CD4-positive, CD25-positive, alpha-beta regulatory T cell (primary cell): ENCODE measurements around the gene TBL1XR1. TPM values are rescaled to one million over a fixed set of nuclear protein-coding genes. Genes with fewer than 3 reads are reported as not detected.

Experiments
- ATAC-seq, 2 donors: fragments of 150-1000 bp; cut with Tn5 transposase; one replicate each; pipeline ENCODE4 v1.10.0; 2021; ENCODE audit warnings: low read depth in 2 of 2, moderate number of reproducible peaks in 2 of 2, moderate library complexity in 1 of 2
- DNase-seq, 3 donors: peaks; one replicate each; pipeline versions ENCODE4 v3.0.0 to v3.0.0-alpha.2; 2012 to 2022; ENCODE audit warnings: mixed read lengths in 1 of 3
- H3K27ac ChIP-seq: one replicate; pipeline ENCODE4 v1.7.0; 2013; ENCODE audit warnings: mild to moderate bottlenecking, low read length; ENCODE audit not compliant: insufficient read depth, poor library complexity, severe bottlenecking
- H3K27me3 ChIP-seq: one replicate; pipeline ENCODE4 v1.7.0; 2013; ENCODE audit warnings: low read length; ENCODE audit not compliant: control insufficient read depth, insufficient read depth
- H3K36me3 ChIP-seq: one replicate; pipeline ENCODE4 v1.7.0; 2013; ENCODE audit warnings: mild to moderate bottlenecking, low read length, moderate library complexity; ENCODE audit not compliant: control insufficient read depth, insufficient read depth
- H3K4me1 ChIP-seq: 2 replicates; pipeline ENCODE4 v1.7.0; 2013; ENCODE audit warnings: mild to moderate bottlenecking, low read length; ENCODE audit not compliant: insufficient read depth, control insufficient read depth, poor library complexity, severe bottlenecking
- H3K4me3 ChIP-seq: one replicate; pipeline ENCODE4 v1.7.0; 2013; ENCODE audit warnings: low read depth, mild to moderate bottlenecking, low read length, moderate library complexity
- H3K9me3 ChIP-seq, 2 experiments: 1 replicate in 1 of 2; 2 replicates in 1 of 2; pipeline ENCODE4 v1.7.0; 2013; ENCODE audit warnings: low read length in 2 of 2, mild to moderate bottlenecking in 1 of 2, moderate library complexity in 1 of 2; ENCODE audit not compliant: control insufficient read depth in 2 of 2
- H3K27ac Mint-ChIP-seq, 3 donors: one replicate each; pipeline ENCODE4 v1.8.0; 2020 to 2022; ENCODE audit warnings: mild to moderate bottlenecking in 3 of 3, mixed read lengths in 3 of 3, moderate library complexity in 2 of 3
- H3K27me3 Mint-ChIP-seq: one replicate; pipeline ENCODE4 v1.8.0; 2022; ENCODE audit warnings: mild to moderate bottlenecking, mixed read lengths
- H3K36me3 Mint-ChIP-seq: one replicate; pipeline ENCODE4 v1.8.0; 2020; ENCODE audit warnings: mixed read lengths
- H3K4me1 Mint-ChIP-seq, 4 donors: one replicate each; pipeline ENCODE4 v1.8.0; 2020 to 2022; ENCODE audit warnings: mixed read lengths in 4 of 4, mild to moderate bottlenecking in 1 of 4
- H3K4me3 Mint-ChIP-seq, 4 donors: one replicate each; pipeline ENCODE4 v1.8.0; 2020 to 2022; ENCODE audit warnings: mild to moderate bottlenecking in 4 of 4, mixed read lengths in 4 of 4, moderate library complexity in 3 of 4
- H3K9me3 Mint-ChIP-seq, 7 donors: one replicate each; pipeline ENCODE4 v1.8.0; 2020 to 2022; ENCODE audit warnings: mixed read lengths in 7 of 7, mild to moderate bottlenecking in 3 of 7, moderate library complexity in 2 of 7
- polyA plus RNA-seq, 4 donors: library from polyadenylated mRNA; unstranded; fragments of 300-500 nt; fragmentation: Illumina TruSeq; gene quantifications; one replicate each; pipeline ENCODE4 v1.2.3, GENCODE V29; 2021
- total RNA-seq: library from RNA; stranded (reverse); gene quantifications from one replicate; pipeline ENCODE4 v1.2.3, GENCODE V29; 2022

Gene TBL1XR1
- total and polyA plus RNA-seq, 5 donors from 2014 or later, result 34.0 to 146 (median 41.6) TPM

DNA sequence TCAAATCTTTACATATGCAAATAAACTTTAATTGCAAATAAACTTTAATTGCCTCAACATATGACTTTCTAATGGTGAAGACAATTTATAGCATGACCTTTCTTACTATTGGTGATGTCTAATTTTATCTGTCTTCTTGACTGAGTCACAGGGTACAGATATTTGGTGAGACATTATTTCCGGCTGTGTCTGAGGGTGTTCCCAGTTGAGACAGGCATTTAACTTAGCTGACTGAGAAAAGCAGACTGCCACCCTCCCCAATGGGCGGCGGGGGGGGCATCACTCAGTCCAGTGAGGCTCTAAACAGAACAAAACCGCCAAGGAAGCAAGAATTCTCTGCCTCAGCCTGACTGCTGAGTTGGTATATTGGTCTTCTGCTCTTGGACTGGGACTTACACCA lies 160.0 kb downstream of the TBL1XR1 start:
- H3K36me3 Mint-ChIP-seq, result peaks cover 53% of the 10 kb centered on the region
- Histone ChIP-seq H3K36me3 (peaks cover 52% of the 10 kb centered on the region), H3K4me1 (peaks cover 16% of the 10 kb centered on the region)

GRCh38 chr3:177035676-177036075 lies 161.6 kb downstream of the TBL1XR1 start:
- H3K9me3 Mint-ChIP-seq, result no peaks in the 10 kb centered on the region
- ATAC-seq (no peak), DNase-seq (no peak)
- H3K4me3 Mint-ChIP-seq, result no peak overlapping the region
- H3K27ac Mint-ChIP-seq, result peak overlapping the region in 1 of 3 donors; percentile 55
- Histone ChIP-seq H3K36me3 (peaks cover 62% of the 10 kb centered on the region), H3K4me1 (peaks cover 4% of the 10 kb centered on the region), H3K27me3 (no peaks in the 10 kb centered on the region), H3K9me3 (no peaks in the 10 kb centered on the region), H3K27ac (no peak overlapping the region), H3K4me3 (no peak overlapping the region)
- H3K36me3 Mint-ChIP-seq, result peaks cover 52% of the 10 kb centered on the region
- H3K4me1 Mint-ChIP-seq, result peaks cover 18 to 23% (median 19%) of the 10 kb centered on the region in 4 donors
- no peaks in the 10 kb centered on the region for H3K27me3 Mint-ChIP-seq

More for the DNA sequence above, 160.0 kb downstream of the TBL1XR1 start:
- no peak overlapping the region for H3K27ac ChIP-seq
- no peaks in the 10 kb centered on the region for H3K27me3 ChIP-seq
- peaks cover 25 to 38% (median 31%) of the 10 kb centered on the region in 4 donors for H3K4me1 Mint-ChIP-seq
- no peaks in the 10 kb centered on the region for H3K9me3 ChIP-seq
- peaks cover 0 to 1% (median 0%) of the 10 kb centered on the region in 7 donors for H3K9me3 Mint-ChIP-seq
- no peak overlapping the region for H3K4me3 Mint-ChIP-seq
- peak overlapping the region in 1 of 3 donors; percentile 80 for H3K27ac Mint-ChIP-seq
- H3K27me3 Mint-ChIP-seq, result no peaks in the 10 kb centered on the region
- DNase-seq (no peak), ATAC-seq (no peak)
- no peak overlapping the region for H3K4me3 ChIP-seq

DNA sequence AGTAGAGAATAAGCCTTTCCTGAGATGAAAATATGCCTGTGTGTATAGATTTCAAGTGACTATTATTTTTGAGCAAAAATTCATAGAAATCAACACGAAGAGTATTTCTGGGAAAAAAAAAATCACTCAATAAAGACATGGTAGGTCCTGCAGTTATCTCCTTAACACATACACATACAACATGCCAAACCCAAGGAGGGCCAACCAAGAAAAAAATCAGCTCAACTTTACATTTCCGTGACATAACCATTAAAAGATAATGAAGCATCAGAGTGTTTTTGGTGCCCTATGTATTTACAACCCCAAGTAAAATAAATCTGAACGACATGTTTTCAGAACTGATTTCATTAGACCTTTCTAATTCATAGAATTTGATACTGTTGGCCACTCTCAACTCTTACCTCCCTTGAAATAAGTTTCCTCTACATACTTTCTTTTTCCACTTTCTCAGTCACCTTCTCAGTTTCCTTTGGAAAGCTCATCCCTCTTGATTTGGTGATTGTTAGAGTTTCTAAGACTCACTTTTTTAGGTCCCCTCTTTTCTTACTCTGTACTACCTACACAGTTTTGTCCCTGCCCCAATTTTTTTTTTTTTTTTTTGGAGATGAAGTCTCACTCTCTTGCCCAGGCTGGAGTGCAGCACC lies 162.3 kb downstream of the TBL1XR1 start:
- Histone ChIP-seq H3K36me3 (peaks cover 63% of the 10 kb centered on the region), H3K9me3 (no peaks in the 10 kb centered on the region), H3K4me3 (no peak overlapping the region), H3K27ac (no peak overlapping the region), H3K4me1 (no peaks in the 10 kb centered on the region), H3K27me3 (no peaks in the 10 kb centered on the region)
- no peak overlapping the region for H3K4me3 Mint-ChIP-seq
- H3K36me3 Mint-ChIP-seq, result peaks cover 50% of the 10 kb centered on the region
- ATAC-seq (no peak), DNase-seq (no peak)
- peak overlapping the region in 1 of 3 donors; percentile 55 for H3K27ac Mint-ChIP-seq
- no peaks in the 10 kb centered on the region for H3K9me3 Mint-ChIP-seq
- peaks cover 14 to 20% (median 16%) of the 10 kb centered on the region in 4 donors for H3K4me1 Mint-ChIP-seq
- no peaks in the 10 kb centered on the region for H3K27me3 Mint-ChIP-seq

GRCh38 chr3:177026505-177027277 lies 170.6 kb downstream of the TBL1XR1 start:
- no peak for ATAC-seq
- peaks cover 67% of the 10 kb centered on the region for H3K36me3 ChIP-seq

DNA sequence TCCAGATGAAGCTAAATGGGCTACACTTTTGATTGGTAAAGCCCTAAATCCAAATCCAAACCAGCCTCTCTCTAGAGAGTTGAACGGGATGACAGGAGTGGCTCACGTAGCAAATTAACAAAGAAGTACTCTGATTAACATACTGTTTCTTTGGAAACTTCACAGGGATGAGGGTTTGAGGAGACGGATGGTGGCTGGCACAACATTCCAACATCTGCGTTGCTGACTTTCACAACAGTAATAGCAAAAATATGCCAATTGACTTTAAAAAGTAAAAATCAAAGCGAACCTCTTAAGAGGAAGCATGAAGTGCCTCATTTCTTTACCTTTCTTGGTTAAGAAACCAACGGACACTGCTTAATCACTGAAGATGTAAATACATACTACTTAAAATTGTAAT lies 181.4 kb downstream of the TBL1XR1 start:
- no peaks in the 10 kb centered on the region for H3K9me3 Mint-ChIP-seq
- Histone ChIP-seq H3K4me1 (no peaks in the 10 kb centered on the region), H3K27me3 (no peaks in the 10 kb centered on the region), H3K9me3 (no peaks in the 10 kb centered on the region), H3K4me3 (no peak overlapping the region), H3K36me3 (peaks cover 4% of the 10 kb centered on the region), H3K27ac (no peak overlapping the region)
- peaks cover 0 to 7% (median 3%) of the 10 kb centered on the region in 4 donors for H3K4me1 Mint-ChIP-seq
- no peak overlapping the region for H3K27ac Mint-ChIP-seq
- peaks cover 16% of the 10 kb centered on the region for H3K36me3 Mint-ChIP-seq
- no peak for ATAC-seq
- DNase-seq, result no peak
- no peak overlapping the region for H3K4me3 Mint-ChIP-seq
- H3K27me3 Mint-ChIP-seq, result no peaks in the 10 kb centered on the region

More at GRCh38 chr3:177026505-177027277, 170.6 kb downstream of the TBL1XR1 start:
- no peak for DNase-seq
- Histone ChIP-seq H3K4me3 (no peak overlapping the region), H3K4me1 (no peaks in the 10 kb centered on the region), H3K27me3 (no peaks in the 10 kb centered on the region), H3K9me3 (no peaks in the 10 kb centered on the region), H3K27ac (no peak overlapping the region)
- Mint-ChIP-seq H3K4me1 (peaks cover 4 to 21% (median 7%) of the 10 kb centered on the region in 4 donors), H3K36me3 (peaks cover 60% of the 10 kb centered on the region), H3K27ac (peak overlapping the region; percentile 48 to 87 (median 60)), H3K9me3 (no peaks in the 10 kb centered on the region), H3K27me3 (no peaks in the 10 kb centered on the region), H3K4me3 (no peak overlapping the region)

- no peaks in the 10 kb centered on the region for H3K4me1 ChIP-seq
- no peaks in the 10 kb centered on the region for H3K9me3 Mint-ChIP-seq
- no peak overlapping the region for H3K27ac Mint-ChIP-seq
- no peak overlapping the region for H3K4me3 ChIP-seq
- H3K27ac ChIP-seq, result no peak overlapping the region
- ATAC-seq (no peak), DNase-seq (peak in 1 of 3 donors; percentile 7)
- peaks cover 11% of the 10 kb centered on the region for H3K36me3 Mint-ChIP-seq
- no peak overlapping the region for H3K4me3 Mint-ChIP-seq
- H3K36me3 ChIP-seq, result peaks cover 4% of the 10 kb centered on the region
- no peaks in the 10 kb centered on the region for H3K27me3 Mint-ChIP-seq
- no peaks in the 10 kb centered on the region for H3K27me3 ChIP-seq
- no peaks in the 10 kb centered on the region for H3K4me1 Mint-ChIP-seq
- H3K9me3 ChIP-seq, result no peaks in the 10 kb centered on the region
Measured at GRCh38 chr3:177013681-177014280, 183.5 kb downstream of the TBL1XR1 start.

GRCh38 chr3:177005718-177006405 lies 191.4 kb downstream of the TBL1XR1 start:
- no peaks in the 10 kb centered on the region for H3K27me3 ChIP-seq
- no peaks in the 10 kb centered on the region for H3K4me1 ChIP-seq
- Mint-ChIP-seq H3K4me3 (no peak overlapping the region), H3K4me1 (no peaks in the 10 kb centered on the region), H3K27me3 (no peaks in the 10 kb centered on the region), H3K9me3 (peaks cover 0 to 19% (median 5%) of the 10 kb centered on the region in 7 donors), H3K36me3 (peaks cover 5% of the 10 kb centered on the region), H3K27ac (no peak overlapping the region)
- H3K4me3 ChIP-seq, result no peak overlapping the region
- no peak for DNase-seq
- H3K36me3 ChIP-seq, result no peaks in the 10 kb centered on the region
- ATAC-seq, result peak in 1 of 2 donors; percentile 8
- H3K27ac ChIP-seq, result no peak overlapping the region
- peaks cover 11 to 19% of the 10 kb centered on the region in 2 experiments for H3K9me3 ChIP-seq
